H9 (cell line): ENCODE data around the gene SEBOX. TPM values are rescaled to one million over a fixed set of nuclear protein-coding genes. Genes with fewer than 3 reads are reported as not detected.

Source experiments
- DNase-seq: peaks from one replicate; pipeline ENCODE4 v3.0.0-alpha.2; 2017
- H2AFZ ChIP-seq: one replicate; pipeline ENCODE4 v1.6.1; 2013; ENCODE audit warnings: mild to moderate bottlenecking, low read length, control low read depth, moderate library complexity
- H2AK5ac ChIP-seq: 2 replicates; pipeline ENCODE4 v1.6.1; 2013; ENCODE audit warnings: low read length, control low read depth, mixed read lengths; ENCODE audit not compliant: insufficient read length
- H2BK120ac ChIP-seq: one replicate; pipeline ENCODE4 v1.6.1; 2013; ENCODE audit warnings: low read depth, mild to moderate bottlenecking, low read length, control low read depth, inconsistent platforms; ENCODE audit not compliant: poor library complexity, severe bottlenecking
- H2BK12ac ChIP-seq: 2 replicates; pipeline ENCODE4 v1.6.1; 2013; ENCODE audit warnings: low read length, control low read depth, mixed read lengths, low read depth; ENCODE audit not compliant: insufficient read length
- H2BK15ac ChIP-seq: 2 replicates; pipeline ENCODE4 v1.6.1; 2013; ENCODE audit warnings: low read depth, low read length, control low read depth
- H2BK20ac ChIP-seq: one replicate; pipeline ENCODE4 v1.6.1; 2013; ENCODE audit warnings: low read depth, mild to moderate bottlenecking, low read length, control low read depth, inconsistent platforms; ENCODE audit not compliant: poor library complexity, severe bottlenecking
- H2BK5ac ChIP-seq: 2 replicates; pipeline ENCODE4 v1.6.1; 2013; ENCODE audit warnings: low read length, control low read depth, mixed read lengths; ENCODE audit not compliant: insufficient read length
- H3K14ac ChIP-seq: 2 replicates; pipeline ENCODE4 v1.6.1; 2013; ENCODE audit warnings: low read length, control low read depth; ENCODE audit not compliant: insufficient read depth
- H3K18ac ChIP-seq: 2 replicates; pipeline ENCODE4 v1.6.1; 2013; ENCODE audit warnings: low read depth, mild to moderate bottlenecking, mixed read lengths, low read length, control low read depth; ENCODE audit not compliant: insufficient read length
- H3K23ac ChIP-seq: 2 replicates; pipeline ENCODE4 v1.6.1; 2013; ENCODE audit warnings: low read length, control low read depth, mixed read lengths, low read depth; ENCODE audit not compliant: insufficient read length
- H3K23me2 ChIP-seq: 2 replicates; pipeline ENCODE4 v1.6.1; 2013; ENCODE audit warnings: low read depth, mild to moderate bottlenecking, mixed read lengths, low read length, control low read depth; ENCODE audit not compliant: insufficient read length, poor library complexity, severe bottlenecking
- H3K27ac ChIP-seq: 2 replicates; pipeline ENCODE4 v1.5.1; 2013; ENCODE audit warnings: low read length, control low read depth, mixed read lengths, low read depth; ENCODE audit not compliant: insufficient read length
- H3K27me3 ChIP-seq: 2 replicates; pipeline ENCODE4 v1.6.1; 2013; ENCODE audit warnings: low read length, control low read depth, inconsistent platforms; ENCODE audit not compliant: insufficient read depth
- H3K4ac ChIP-seq: 2 replicates; pipeline ENCODE4 v1.6.1; 2013; ENCODE audit warnings: low read depth, mild to moderate bottlenecking, control low read depth, inconsistent platforms, low read length, moderate library complexity
- H3K4me1 ChIP-seq: 2 replicates; pipeline ENCODE4 v1.6.1; 2013; ENCODE audit warnings: low read length, control low read depth, inconsistent platforms; ENCODE audit not compliant: insufficient read depth
- H3K4me2 ChIP-seq: 2 replicates; pipeline ENCODE4 v1.6.1; 2013; ENCODE audit warnings: low read length, control low read depth, mixed read lengths; ENCODE audit not compliant: insufficient read length, insufficient read depth
- H3K56ac ChIP-seq: 2 replicates; pipeline ENCODE4 v1.6.1; 2013; ENCODE audit warnings: low read depth, mild to moderate bottlenecking, mixed read lengths, low read length, control low read depth; ENCODE audit not compliant: insufficient read length
- H3K79me1 ChIP-seq: 2 replicates; pipeline ENCODE4 v1.6.1; 2013; ENCODE audit warnings: low read depth, mild to moderate bottlenecking, moderate library complexity, low read length, control low read depth, inconsistent platforms; ENCODE audit not compliant: insufficient read depth, poor library complexity, severe bottlenecking
- H3K79me2 ChIP-seq: 2 replicates; pipeline ENCODE4 v1.6.1; 2013; ENCODE audit warnings: low read length, control low read depth, inconsistent platforms; ENCODE audit not compliant: insufficient read depth
- H3K9ac ChIP-seq: 2 replicates; pipeline ENCODE4 v1.6.1; 2013; ENCODE audit warnings: low read length, control low read depth, mixed read lengths; ENCODE audit not compliant: insufficient read length; ENCODE audit errors: extremely low read depth
- H3K9me3 ChIP-seq: one replicate; pipeline ENCODE4 v1.6.1; 2013; ENCODE audit warnings: low read depth, low read length, inconsistent platforms; ENCODE audit not compliant: control insufficient read depth
- H3T11ph ChIP-seq: one replicate; pipeline ENCODE4 v1.6.1; 2013; ENCODE audit warnings: mild to moderate bottlenecking, low read length, control low read depth, inconsistent platforms
- H4K20me1 ChIP-seq: one replicate; pipeline ENCODE4 v1.6.1; 2013; ENCODE audit not compliant: control insufficient read depth, insufficient read length, insufficient read depth
- H4K5ac ChIP-seq: 2 replicates; pipeline ENCODE4 v1.6.1; 2013; ENCODE audit warnings: low read depth, mild to moderate bottlenecking, mixed read lengths, low read length, control low read depth; ENCODE audit not compliant: insufficient read length
- H4K8ac ChIP-seq: replicated peaks from 2 replicates; pipeline ENCODE4 v1.6.1; 2013; ENCODE audit warnings: low read length, control low read depth, mixed read lengths, low read depth; ENCODE audit not compliant: insufficient read length
- H4K91ac ChIP-seq: 2 replicates; pipeline ENCODE4 v1.6.1; 2013; ENCODE audit warnings: low read depth, mild to moderate bottlenecking, moderate library complexity, mixed read lengths, low read length, control low read depth; ENCODE audit not compliant: insufficient read length
- H3K27ac Mint-ChIP-seq, 3 experiments: 2 replicates in 2 of 3; 3 replicates in 1 of 3; pipeline ENCODE4 v1.8.0; 2020 to 2021; ENCODE audit warnings: mixed read lengths in 3 of 3, mild to moderate bottlenecking in 1 of 3, moderate library complexity in 1 of 3
- H3K27me3 Mint-ChIP-seq: 2 replicates; pipeline ENCODE4 v1.8.0; 2021; ENCODE audit warnings: low read depth, mild to moderate bottlenecking, moderate library complexity, mixed read lengths
- H3K36me3 Mint-ChIP-seq, 3 experiments: 2 replicates in 2 of 3; 3 replicates in 1 of 3; pipeline ENCODE4 v1.8.0; 2020 to 2021; ENCODE audit warnings: low read depth in 3 of 3, mixed read lengths in 3 of 3; ENCODE audit not compliant: insufficient read depth in 1 of 3
- H3K4me1 Mint-ChIP-seq, 2 experiments: 2 replicates each; pipeline ENCODE4 v1.8.0; 2020; ENCODE audit warnings: mixed read lengths in 2 of 2
- H3K4me3 Mint-ChIP-seq, 2 experiments: 2 replicates in 1 of 2; 3 replicates in 1 of 2; pipeline ENCODE4 v1.8.0; 2020 to 2021; ENCODE audit warnings: mild to moderate bottlenecking in 2 of 2, mixed read lengths in 2 of 2, moderate library complexity in 1 of 2
- H3K9me3 Mint-ChIP-seq, 2 experiments: 2 replicates in 1 of 2; 3 replicates in 1 of 2; pipeline ENCODE4 v1.8.0; 2020; ENCODE audit warnings: mild to moderate bottlenecking in 2 of 2, mixed read lengths in 2 of 2, moderate library complexity in 1 of 2
- CTCF ChIP-seq: fragments of 200-600 bp; sonication (generic); conservative IDR thresholded peaks from 3 replicates; pipeline ENCODE4 v1.8.0; 2021; ENCODE audit warnings: antibody characterized with exemption, mild to moderate bottlenecking
- WGBS: extraction: QIAGEN DNeasy Blood & Tissue Kit; methylation state at CpG from one replicate; pipeline ENCODE4 v1.1.7; 2013; ENCODE audit warnings: missing lambda C conversion rate, low lambda C conversion rate, mixed read lengths; ENCODE audit not compliant: insufficient read length; ENCODE audit errors: extremely low coverage; 5-methylcytosine and 5-hydroxymethylcytosine counted together
- total RNA-seq: library from RNA; stranded (reverse); gene quantifications from 2 replicates; pipeline ENCODE4 v1.2.1, GENCODE V29; 2021

The SEBOX gene
- total RNA-seq, 1 experiment from 2014 or later, result not detected

DNA sequence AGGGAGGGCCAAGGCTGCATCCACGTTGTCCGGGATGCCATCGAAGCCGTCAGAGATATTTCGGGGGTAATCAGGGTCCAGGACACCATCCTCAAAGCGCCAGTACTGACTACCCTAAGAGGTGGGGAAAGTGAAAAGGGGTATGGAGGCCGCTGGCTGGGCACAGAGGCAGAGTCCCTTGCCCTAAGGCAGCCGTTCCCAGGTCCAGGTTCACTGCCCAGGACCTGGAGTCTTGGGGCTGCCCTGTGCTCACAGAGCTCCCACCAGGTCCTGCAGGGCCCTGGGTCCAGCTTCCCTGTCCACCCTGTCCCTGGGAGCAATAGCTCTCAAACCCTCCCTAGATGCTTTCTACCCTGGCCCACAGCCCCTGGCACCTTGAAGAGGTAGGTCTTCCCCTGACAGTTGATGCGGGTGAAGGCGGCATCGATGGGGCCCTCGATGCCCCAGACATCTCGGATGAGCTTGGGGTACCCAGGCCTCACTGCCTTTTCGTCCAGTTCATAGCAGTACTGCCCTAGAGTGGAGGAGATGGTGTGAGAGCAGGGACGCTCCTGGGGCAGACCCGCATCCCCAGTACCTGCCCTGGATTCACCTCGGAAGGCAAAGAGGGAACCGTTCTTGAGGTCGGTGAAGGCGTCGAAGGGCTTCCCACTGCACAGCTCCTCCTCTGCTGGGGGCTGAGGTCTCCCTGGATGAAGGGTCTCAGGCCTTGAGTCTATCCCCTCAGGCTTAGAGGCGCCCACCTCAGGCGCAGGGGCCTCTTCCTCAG lies 4.1 kb upstream of the SEBOX start:
- Mint-ChIP-seq H3K4me3 (no peak overlapping the region), H3K9me3 (no peaks in the 10 kb centered on the region; a peak in 1 of 5 replicates), H3K36me3 (peaks cover 0 to 6% (median 2%) of the 10 kb centered on the region in 3 experiments; a peak in 3 of 7 replicates), H3K27me3 (peaks cover 22% of the 10 kb centered on the region), H3K4me1 (peaks cover 14 to 21% of the 10 kb centered on the region in 2 experiments), H3K27ac (no peak overlapping the region)
- no peak overlapping the region for H4K8ac ChIP-seq
- no peak overlapping the region for H3K56ac ChIP-seq
- H3K79me1 ChIP-seq, result no peaks in the 10 kb centered on the region
- DNase-seq, result no peak
- H3K4ac ChIP-seq, result no peak overlapping the region
- no peak overlapping the region; the same call in 1 of the 2 replicates for H3K14ac ChIP-seq
- H2BK20ac ChIP-seq, result no peak overlapping the region
- peaks cover 2% of the 10 kb centered on the region for H4K20me1 ChIP-seq
- no CpG with 5 or more reads among the region's 23 CpGs for WGBS
- no peaks in the 10 kb centered on the region for H3K79me2 ChIP-seq
- H3K18ac ChIP-seq, result no peak overlapping the region
- H2BK15ac ChIP-seq, result no peak overlapping the region
- H2BK120ac ChIP-seq, result no peak overlapping the region
- no peak overlapping the region for H2BK12ac ChIP-seq
- peaks cover 10% of the 10 kb centered on the region for H3K23me2 ChIP-seq
- no peak for TF ChIP-seq CTCF
- no peak overlapping the region for H3K27ac ChIP-seq
- H3K4me1 ChIP-seq, result peaks cover 2% of the 10 kb centered on the region; the same call in 1 of the 2 replicates
- no peak overlapping the region for H3K9ac ChIP-seq
- H3T11ph ChIP-seq, result no peak overlapping the region
- no peak overlapping the region for H2AFZ ChIP-seq
- no peak overlapping the region for H3K4me2 ChIP-seq
- no peak overlapping the region for H4K91ac ChIP-seq
- H2AK5ac ChIP-seq, result no peak overlapping the region
- H3K9me3 ChIP-seq, result no peaks in the 10 kb centered on the region
- H3K23ac ChIP-seq, result no peak overlapping the region
- peaks cover 12% of the 10 kb centered on the region; the same call in 1 of the 2 replicates for H3K27me3 ChIP-seq
- H2BK5ac ChIP-seq, result no peak overlapping the region
- H4K5ac ChIP-seq, result no peak overlapping the region
